K562 (cell line): ENCODE results near the gene SLC25A14. TPM values are rescaled to one million over a fixed set of nuclear protein-coding genes. Genes with fewer than 3 reads are reported as not detected.

Experiments
- ATAC-seq: fragments of 200-7000 bp; cut with Tn5 transposase; 3 replicates; pipeline ENCODE4 v1.9.1; 2020; ENCODE audit warnings: moderate library complexity
- BruUV-seq: library from RNA; stranded (reverse); fragments of 400-500 nt; replicated peaks from 2 replicates; lab custom pipeline; 2021; lab: Mats Ljungman, UMichigan
- CTCF ChIA-PET: fragments of 300-600 bp; formaldehyde crosslinking; extraction: SDS; loops from one replicate; lab custom pipeline; 2021; ENCODE audit warnings: low intra/inter-chr PET ratio; lab: Yijun Ruan, JAX
- POLR2A ChIA-PET: fragments of 300-600, 350-650 bp; sonication (Branson Sonifier 250); formaldehyde crosslinking; extraction: SDS; loops from one replicate; lab custom pipeline; 2021; ENCODE audit warnings: antibody characterized with exemption, inconsistent platforms; lab: Yijun Ruan, JAX
- DNase-seq, 4 experiments: peaks; one replicate each; pipeline versions ENCODE4 v3.0.0 to v3.0.0-alpha.2; 2011 to 2018; ENCODE audit warnings: low spot score in 3 of 4, mixed read lengths in 3 of 4; ENCODE audit errors: extremely low read depth in 1 of 4
- FAIRE-seq: peaks from 2 replicates; lab custom pipeline; 2011; peaks lifted over from hg19 to GRCh38; lab: Jason Lieb, UNC
- H2AFZ ChIP-seq: 2 replicates; pipeline ENCODE4 v1.6.0; 2011; ENCODE audit warnings: low read depth, low read length, control low read depth, inconsistent platforms
- H3K27ac ChIP-seq: fragments of 200-600 bp; 3 replicates; pipeline ENCODE4 v1.8.0; 2011; ENCODE audit warnings: low read depth, mild to moderate bottlenecking, control low read depth, inconsistent platforms, low read length, moderate library complexity, mixed read lengths; ENCODE audit errors: extremely low read depth
- H3K27me3 ChIP-seq, 2 experiments: fragments of 300-600 bp in 1 of 2; 2 replicates in 1 of 2; 3 replicates in 1 of 2; pipeline versions ENCODE4 v1.6.0 to v1.8.0; 2011; ENCODE audit warnings: inconsistent platforms in 2 of 2, low read length in 2 of 2, mild to moderate bottlenecking in 1 of 2, mixed read lengths in 1 of 2, moderate library complexity in 1 of 2; ENCODE audit not compliant: control insufficient read depth in 2 of 2, insufficient read depth in 2 of 2
- H3K36me3 ChIP-seq: fragments of 300-600 bp; 3 replicates; pipeline ENCODE4 v1.8.0; 2011; ENCODE audit warnings: mild to moderate bottlenecking, low read length, inconsistent platforms; ENCODE audit not compliant: control insufficient read depth, insufficient read depth
- H3K4me1 ChIP-seq, 2 experiments: fragments of 200-600 bp in 1 of 2; replicated peaks in 1 of 2; 2 replicates in 1 of 2; 3 replicates in 1 of 2; pipeline versions ENCODE4 v1.5.1 to v1.8.0; 2011; ENCODE audit warnings: inconsistent platforms in 2 of 2, low read length in 2 of 2, mild to moderate bottlenecking in 1 of 2, mixed read lengths in 1 of 2, moderate library complexity in 1 of 2; ENCODE audit not compliant: control insufficient read depth in 2 of 2, insufficient read depth in 2 of 2
- H3K4me2 ChIP-seq: 2 replicates; pipeline ENCODE4 v1.6.1; 2011; ENCODE audit warnings: low read length, control low read depth, inconsistent platforms, mixed read lengths; ENCODE audit not compliant: insufficient read depth
- H3K4me3 ChIP-seq: fragments of 200-600 bp; sonication (generic), shearing (Covaris generic); 2 replicates; pipeline ENCODE4 v1.5.1; 2016; ENCODE audit warnings: control low read depth, inconsistent platforms
- H3K79me2 ChIP-seq: fragments of 200-600 bp; 3 replicates; pipeline ENCODE4 v1.8.0; 2011; ENCODE audit warnings: low read length, inconsistent platforms; ENCODE audit not compliant: control insufficient read depth, insufficient read depth
- H3K9ac ChIP-seq, 2 experiments: 2 replicates each; pipeline versions ENCODE4 v1.6.0 to v1.6.1; 2011; ENCODE audit warnings: low read depth in 2 of 2, low read length in 2 of 2, control low read depth in 1 of 2, inconsistent platforms in 1 of 2, mild to moderate bottlenecking in 1 of 2, mixed read lengths in 1 of 2; ENCODE audit not compliant: insufficient read depth in 1 of 2
- H3K9me1 ChIP-seq: one replicate; pipeline ENCODE4 v1.6.0; 2011; ENCODE audit warnings: inconsistent platforms, mild to moderate bottlenecking, low read length, moderate library complexity; ENCODE audit not compliant: control insufficient read depth, insufficient read depth
- H3K9me3 ChIP-seq: replicated peaks from 2 replicates; pipeline ENCODE4 v1.5.1; 2011; ENCODE audit warnings: low read depth, low read length, inconsistent platforms; ENCODE audit not compliant: control insufficient read depth, insufficient read depth
- H4K20me1 ChIP-seq: replicated peaks from 2 replicates; pipeline ENCODE4 v1.6.1; 2011; ENCODE audit warnings: low read length, inconsistent platforms, mixed read lengths; ENCODE audit not compliant: control insufficient read depth, insufficient read depth
- U2AF2 ChIP-seq: fragments of 200-400 bp; formaldehyde crosslinking; optimal IDR thresholded peaks from 2 replicates; pipeline ENCODE3; 2017; ENCODE audit warnings: low read depth, mild to moderate bottlenecking, low read length
- ZNF583 ChIP-seq: fragments of 250-450 bp; sonication (Bioruptor Pico); IDR thresholded peaks from 2 replicates; pipeline ENCODE4 v1.4.0; 2020
- WGBS: fragments of 100-300 bp; shearing (Covaris generic); methylation state at CpG from one replicate; pipeline ENCODE4 v1.1.6; 2016; ENCODE audit warnings: low coverage, mixed read lengths; ENCODE audit not compliant: insufficient coverage; ENCODE audit errors: missing lambda C conversion rate; 5-methylcytosine and 5-hydroxymethylcytosine counted together
- in situ Hi-C: fragments of 300-500 bp; cut with MboI; formaldehyde crosslinking; loops from 4 replicates; pipeline ENCODE4 v1.15.0; 2018; ENCODE audit warnings: inconsistent platforms, mixed read lengths
- intact Hi-C: fragments of 100-400 bp; cut with micrococcal nuclease; formaldehyde crosslinking; loops from 2 replicates; pipeline ENCODE4 v1.14.2; 2022
- polyA plus RNA-seq, 8 experiments: library from polyadenylated mRNA; depleted of rRNA in 4 of 8; stranded (reverse) in 5 of 8; unstranded in 3 of 8; fragments of >200 nt; fragmentation: Nextera tagmentation in 2 of 8; fragmentation: Illumina TruSeq in 1 of 8; extraction: Ambion mirVana in 2 of 8; extraction: Trizol in 1 of 8; gene quantifications; 2 replicates each; pipeline versions ENCODE4 v1.2.1 to v1.2.3, GENCODE V29; 2011 to 2014; ENCODE audit warnings: inconsistent platforms in 1 of 8, missing spikeins in 1 of 8
- total RNA-seq, 7 experiments: library from RNA; depleted of rRNA in 6 of 7; stranded (reverse); fragments of >200 nt in 6 of 7; fragmentation: Illumina TruSeq in 2 of 7; extraction: Trizol in 2 of 7; gene quantifications; 2 replicates each; pipeline versions ENCODE4 v1.2.1 to v1.2.3, GENCODE V29; 2011 to 2021; ENCODE audit warnings: low replicate concordance in 1 of 7
- TF ChIP-seq, protein P1 (sequence below), 3 experiments: IDR thresholded peaks in 2 of 3; conservative IDR thresholded peaks in 1 of 3; 2 replicates each; pipeline ENCODE4 v1.5.1; 2011 to 2012; ENCODE audit warnings: low read length in 3 of 3, mild to moderate bottlenecking in 3 of 3, control low read depth in 2 of 3, improper control_type of control experiment in 1 of 3, inconsistent platforms in 1 of 3, low read depth in 1 of 3, mixed read lengths in 1 of 3, moderate library complexity in 1 of 3; ENCODE audit not compliant: insufficient read depth in 2 of 3
- TF ChIP-seq, protein P2 (sequence below): fragments of 450-650 bp; IDR thresholded peaks from 2 replicates; pipeline ENCODE4 v1.7.0; 2016; ENCODE audit warnings: borderline replicate concordance

Gene SLC25A14
- total and polyA plus RNA-seq, 9 of the 15 experiments (the other 6 are each of a cell fraction or from before 2014, with no cell fraction given) = 9.5 to 33.3 (median 15.8) TPM

DNA sequence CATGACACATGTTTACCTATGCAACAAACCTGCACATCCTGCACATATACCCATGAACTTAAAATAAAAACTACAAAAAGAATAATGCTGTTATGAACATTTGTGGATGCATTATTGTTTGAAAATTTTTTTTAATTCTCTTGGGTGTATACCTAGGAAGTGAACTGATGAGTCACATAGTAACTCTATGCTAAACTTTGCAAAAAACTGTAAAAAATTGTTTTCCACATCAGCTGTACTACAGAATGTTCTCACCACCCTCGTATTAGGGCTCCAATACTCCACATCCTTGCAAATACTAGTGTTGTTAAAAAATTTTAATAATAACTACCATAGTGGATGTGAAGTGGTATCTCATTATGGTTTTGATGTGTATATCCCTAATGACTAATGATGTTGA is 37.7 kb upstream of the SLC25A14 start:
- Histone ChIP-seq H3K4me3 (no peak overlapping the region), H3K27me3 (no peaks in the 10 kb centered on the region; a peak in 1 of 5 replicates), H3K36me3 (no peaks in the 10 kb centered on the region), H3K4me2 (no peak overlapping the region), H3K4me1 (peaks cover 0 to 9% of the 10 kb centered on the region in 2 experiments; a peak in 3 of 5 replicates), H4K20me1 (no peaks in the 10 kb centered on the region), H3K9me1 (no peaks in the 10 kb centered on the region), H3K79me2 (no peaks in the 10 kb centered on the region), H3K9me3 (no peaks in the 10 kb centered on the region), H2AFZ (no peak overlapping the region), H3K9ac (no peak overlapping the region), H3K27ac (no peak overlapping the region)
- POLR2A ChIA-PET = interaction anchor here (0.6 kb wide), 1 partner anchor 231 kb away, joined by 3 read pairs; no protein-coding TSS in a partner anchor
- ATAC-seq (no peak), FAIRE-seq (no peak), DNase-seq (no peak)
- CTCF ChIA-PET = no interaction called here
- 0% methylated on average over 1 of the region's 1 CpG for WGBS
- in situ Hi-C loops = no loop called here
- intact Hi-C loops = no loop called here
- BruUV-seq = no TSS peak
- TF ChIP-seq ZNF583 = no peak
- TF ChIP-seq U2AF2 = no peak

DNA sequence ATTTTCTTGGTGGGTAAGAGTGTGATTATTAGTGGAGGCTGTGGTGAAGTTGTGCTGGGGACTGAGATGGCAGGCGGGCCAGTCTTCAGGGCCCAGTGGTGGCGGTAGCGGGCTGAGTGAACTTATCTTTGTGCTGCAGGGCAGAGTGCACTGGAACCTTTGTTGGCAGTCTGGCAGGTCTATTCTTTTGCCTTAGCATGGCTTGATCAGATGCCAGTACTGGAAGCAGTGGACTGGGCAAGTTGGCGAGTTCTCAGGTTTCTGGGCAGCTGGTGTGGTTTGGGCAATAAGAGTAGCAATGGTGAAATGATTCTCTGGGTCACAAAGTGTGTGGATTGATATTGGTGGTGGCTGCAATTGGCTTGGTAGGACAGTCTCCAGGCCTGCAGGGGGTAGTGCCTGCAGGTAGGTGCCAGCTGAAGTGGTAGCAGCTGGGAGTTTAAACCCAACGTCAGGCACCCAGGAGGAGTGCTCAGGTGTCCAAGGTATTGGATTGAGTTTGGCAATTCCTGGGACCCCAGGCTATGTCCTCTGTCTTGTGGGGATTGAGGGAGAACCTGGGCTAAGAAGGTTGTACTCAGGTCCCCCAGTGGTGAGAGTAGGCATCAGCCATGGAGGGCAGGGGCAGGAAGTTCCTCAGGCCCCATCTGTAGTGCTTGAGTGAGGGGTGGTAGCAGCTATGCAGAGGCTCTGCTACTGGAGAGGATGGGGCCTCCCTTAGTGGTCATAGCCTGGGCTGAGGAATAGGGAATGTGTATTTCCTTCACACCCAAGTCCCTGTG is 34.9 kb upstream of the SLC25A14 start:
- 12% methylated on average over 5 of the region's 5 CpGs for WGBS
- CTCF ChIA-PET = no interaction called here
- peaks cover 0 to 2% of the 10 kb centered on the region in 2 experiments; a peak in 3 of 5 replicates for H3K4me1 ChIP-seq
- H3K79me2 ChIP-seq = no peaks in the 10 kb centered on the region
- in situ Hi-C loops = no loop called here
- no peak overlapping the region for H3K27ac ChIP-seq
- no peaks in the 10 kb centered on the region for H3K36me3 ChIP-seq
- POLR2A ChIA-PET = no interaction called here
- H4K20me1 ChIP-seq = no peaks in the 10 kb centered on the region
- FAIRE-seq (no peak), DNase-seq (no peak), ATAC-seq (peak; percentile 75)
- TF ChIP-seq, protein P1, sequence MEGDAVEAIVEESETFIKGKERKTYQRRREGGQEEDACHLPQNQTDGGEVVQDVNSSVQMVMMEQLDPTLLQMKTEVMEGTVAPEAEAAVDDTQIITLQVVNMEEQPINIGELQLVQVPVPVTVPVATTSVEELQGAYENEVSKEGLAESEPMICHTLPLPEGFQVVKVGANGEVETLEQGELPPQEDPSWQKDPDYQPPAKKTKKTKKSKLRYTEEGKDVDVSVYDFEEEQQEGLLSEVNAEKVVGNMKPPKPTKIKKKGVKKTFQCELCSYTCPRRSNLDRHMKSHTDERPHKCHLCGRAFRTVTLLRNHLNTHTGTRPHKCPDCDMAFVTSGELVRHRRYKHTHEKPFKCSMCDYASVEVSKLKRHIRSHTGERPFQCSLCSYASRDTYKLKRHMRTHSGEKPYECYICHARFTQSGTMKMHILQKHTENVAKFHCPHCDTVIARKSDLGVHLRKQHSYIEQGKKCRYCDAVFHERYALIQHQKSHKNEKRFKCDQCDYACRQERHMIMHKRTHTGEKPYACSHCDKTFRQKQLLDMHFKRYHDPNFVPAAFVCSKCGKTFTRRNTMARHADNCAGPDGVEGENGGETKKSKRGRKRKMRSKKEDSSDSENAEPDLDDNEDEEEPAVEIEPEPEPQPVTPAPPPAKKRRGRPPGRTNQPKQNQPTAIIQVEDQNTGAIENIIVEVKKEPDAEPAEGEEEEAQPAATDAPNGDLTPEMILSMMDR (IDR thresholded peaks at IDR 0.05 in 2 of 3, conservative IDR thresholded peaks at IDR 0.05 in 1 of 3; ENCODE audit: insufficient read depth in 2 of 3, low read depth in 1 of 3, low read length in 3 of 3) = peak; percentile 15 to 29 (median 19); a peak in 3 of 6 replicates
- TF ChIP-seq, protein P2, sequence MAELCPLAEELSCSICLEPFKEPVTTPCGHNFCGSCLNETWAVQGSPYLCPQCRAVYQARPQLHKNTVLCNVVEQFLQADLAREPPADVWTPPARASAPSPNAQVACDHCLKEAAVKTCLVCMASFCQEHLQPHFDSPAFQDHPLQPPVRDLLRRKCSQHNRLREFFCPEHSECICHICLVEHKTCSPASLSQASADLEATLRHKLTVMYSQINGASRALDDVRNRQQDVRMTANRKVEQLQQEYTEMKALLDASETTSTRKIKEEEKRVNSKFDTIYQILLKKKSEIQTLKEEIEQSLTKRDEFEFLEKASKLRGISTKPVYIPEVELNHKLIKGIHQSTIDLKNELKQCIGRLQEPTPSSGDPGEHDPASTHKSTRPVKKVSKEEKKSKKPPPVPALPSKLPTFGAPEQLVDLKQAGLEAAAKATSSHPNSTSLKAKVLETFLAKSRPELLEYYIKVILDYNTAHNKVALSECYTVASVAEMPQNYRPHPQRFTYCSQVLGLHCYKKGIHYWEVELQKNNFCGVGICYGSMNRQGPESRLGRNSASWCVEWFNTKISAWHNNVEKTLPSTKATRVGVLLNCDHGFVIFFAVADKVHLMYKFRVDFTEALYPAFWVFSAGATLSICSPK = no peak
- H3K9ac ChIP-seq = no peak overlapping the region
- no peak overlapping the region for H3K4me2 ChIP-seq
- H3K9me3 ChIP-seq = no peaks in the 10 kb centered on the region
- no TSS peak for BruUV-seq
- H3K9me1 ChIP-seq = no peaks in the 10 kb centered on the region
- intact Hi-C loops = no loop called here
- no peak overlapping the region for H3K4me3 ChIP-seq
- H2AFZ ChIP-seq = no peak overlapping the region
- H3K27me3 ChIP-seq = no peaks in the 10 kb centered on the region; a peak in 1 of 5 replicates
